HCT116 (cell line): ENCODE data around the gene KLK6.

Experiments
- CBX3 ChIP-seq: IDR thresholded peaks from 2 replicates; pipeline ENCODE4 v1.6.1; 2012; ENCODE audit warnings: low read depth
- CTCF ChIP-seq, 3 experiments: fragments of 200-600 bp in 1 of 3; sonication (generic) in 1 of 3; IDR thresholded peaks in 2 of 3; conservative IDR thresholded peaks in 1 of 3; 2 replicates each; pipeline ENCODE4 v1.5.1; 2012 to 2017; ENCODE audit warnings: low read depth in 2 of 3, low read length in 2 of 3, antibody characterized with exemption in 1 of 3, borderline replicate concordance in 1 of 3, control low read depth in 1 of 3, mild to moderate bottlenecking in 1 of 3, mixed read lengths in 1 of 3, mixed run types in 1 of 3, moderate library complexity in 1 of 3; ENCODE audit not compliant: insufficient read depth in 1 of 3
- EGR1 ChIP-seq: IDR thresholded peaks from 2 replicates; pipeline ENCODE4 v1.6.1; 2012; ENCODE audit warnings: low read depth
- ELF1 ChIP-seq: IDR thresholded peaks from 2 replicates; pipeline ENCODE4 v1.6.1; 2012; ENCODE audit warnings: low read depth, borderline replicate concordance
- JUND ChIP-seq: IDR thresholded peaks from 2 replicates; pipeline ENCODE4 v1.6.1; 2012
- POLR2A ChIP-seq: IDR thresholded peaks from 2 replicates; pipeline ENCODE4 v1.7.0; 2011; ENCODE audit warnings: borderline replicate concordance; ENCODE audit not compliant: insufficient read depth, insufficient read length; ENCODE audit errors: extremely low read depth
- POLR2AphosphoS5 ChIP-seq: IDR thresholded peaks from 2 replicates; pipeline ENCODE4 v1.6.1; 2011; ENCODE audit warnings: mild to moderate bottlenecking, low read depth, low read length, moderate library complexity
- REST ChIP-seq: IDR thresholded peaks from 2 replicates; pipeline ENCODE4 v1.6.1; 2012; ENCODE audit warnings: low read depth

- no peak for TF ChIP-seq POLR2AphosphoS5
- no peak for TF ChIP-seq POLR2A
- TF ChIP-seq ELF1 = no peak
- no peak for TF ChIP-seq EGR1
- TF ChIP-seq REST = no peak
- no peak for TF ChIP-seq CBX3
- TF ChIP-seq CTCF (IDR thresholded peaks at IDR 0.05 in 2 of 3, conservative IDR thresholded peaks at IDR 0.05 in 1 of 3; ENCODE audit: borderline replicate concordance in 1 of 3, insufficient read depth in 1 of 3, low read depth in 2 of 3, low read length in 2 of 3) = no peak
- no peak for TF ChIP-seq JUND
Measured at GRCh38 chr19:50921426-50922316, 47.7 kb downstream of the KLK6 start.
